HCT116 (cell line): ENCODE measurements around the gene SSTR3. TPM values are rescaled to one million over a fixed set of nuclear protein-coding genes. Genes with fewer than 3 reads are reported as not detected.

Source experiments
- ATAC-seq: fragments of 200-7000 bp; cut with Tn5 transposase; 2 replicates; pipeline ENCODE4 v1.9.1; 2020; ENCODE audit warnings: mild to moderate bottlenecking, moderate library complexity
- BruUV-seq: library from RNA; stranded (reverse); fragments of 400-500 nt; replicated peaks from 2 replicates; lab custom pipeline; 2021; lab: Mats Ljungman, UMichigan
- CTCF ChIA-PET: fragments of 300-600 bp; sonication (Branson Sonifier 250); formaldehyde crosslinking; loops from one replicate; lab custom pipeline; 2021; ENCODE audit warnings: antibody characterized with exemption; lab: Charles Lee
- POLR2A ChIA-PET: fragments of 300-600, 350-600 bp; sonication (Branson Sonifier 250); formaldehyde crosslinking; loops from one replicate; lab custom pipeline; 2021; ENCODE audit warnings: antibody characterized with exemption; lab: Charles Lee
- RAD21 ChIA-PET, 2 experiments: fragments of 300-600 bp; sonication (Branson Sonifier 250); formaldehyde crosslinking; loops; one replicate each; lab custom pipeline; 2023; ENCODE audit warnings: low total read pairs in 2 of 2; ENCODE audit not compliant: uncharacterized antibody in 2 of 2, unreplicated experiment in 2 of 2, low non-redundant PET in 1 of 2; lab: Charles Lee
- DNase-seq: peaks from one replicate; pipeline ENCODE4 v3.0.0-alpha.2; 2010; ENCODE audit warnings: low read depth, low spot score
- H2AFZ ChIP-seq: fragments of 200-600 bp; shearing (Covaris generic), sonication (generic); 2 replicates; pipeline ENCODE4 v1.6.1; 2017; ENCODE audit warnings: low read depth, mixed run types, mixed read lengths, antibody characterized with exemption, low read length; ENCODE audit not compliant: poor library complexity, severe bottlenecking
- H3K27ac ChIP-seq: 2 replicates; pipeline ENCODE4 v1.5.1; 2012; ENCODE audit warnings: low read depth, low read length
- H3K27me3 ChIP-seq: fragments of 200-600 bp; sonication (generic); 2 replicates; pipeline ENCODE4 v1.6.1; 2016; ENCODE audit warnings: mixed run types, low read length, mixed read lengths; ENCODE audit not compliant: insufficient read depth
- H3K36me3 ChIP-seq, 2 experiments: fragments of 200-500 bp in 1 of 2; fragments of 200-600 bp in 1 of 2; sonication (Bioruptor generic) in 1 of 2; sonication (generic) in 1 of 2; 2 replicates each; pipeline versions ENCODE4 v1.5.1 to v1.6.1; 2014 to 2016; ENCODE audit warnings: low read length in 2 of 2, inconsistent platforms in 1 of 2, mixed read lengths in 1 of 2, mixed run types in 1 of 2; ENCODE audit not compliant: insufficient read depth in 2 of 2, control insufficient read depth in 1 of 2
- H3K4me1 ChIP-seq, 2 experiments: fragments of 200-600 bp in 1 of 2; sonication (generic) in 1 of 2; 2 replicates each; pipeline versions ENCODE4 v1.5.1 to v1.6.1; 2012 to 2017; ENCODE audit warnings: low read length in 2 of 2, inconsistent platforms in 1 of 2, mild to moderate bottlenecking in 1 of 2, mixed read lengths in 1 of 2, mixed run types in 1 of 2, moderate library complexity in 1 of 2; ENCODE audit not compliant: insufficient read depth in 2 of 2, control insufficient read depth in 1 of 2
- H3K4me2 ChIP-seq: fragments of 200-600 bp; sonication (generic); 2 replicates; pipeline ENCODE4 v1.6.1; 2017; ENCODE audit warnings: mixed run types, low read length, mixed read lengths
- H3K4me3 ChIP-seq, 2 experiments: fragments of 200-600 bp in 1 of 2; sonication (generic) in 1 of 2; replicated peaks in 1 of 2; 2 replicates each; pipeline ENCODE4 v1.5.1; 2011 to 2016; ENCODE audit warnings: low read length in 2 of 2, control low read depth in 1 of 2, low read depth in 1 of 2, mild to moderate bottlenecking in 1 of 2, mixed read lengths in 1 of 2, mixed run types in 1 of 2
- H3K79me2 ChIP-seq: fragments of 200-600 bp; sonication (generic); 2 replicates; pipeline ENCODE4 v1.6.1; 2017; ENCODE audit warnings: mild to moderate bottlenecking, mixed run types, low read length, moderate library complexity, mixed read lengths; ENCODE audit not compliant: insufficient read depth
- H3K9ac ChIP-seq: fragments of 200-600 bp; sonication (generic); 2 replicates; pipeline ENCODE4 v1.6.1; 2016; ENCODE audit warnings: low read length, mixed read lengths
- H3K9me2 ChIP-seq: fragments of 200-600 bp; sonication (generic), shearing (Covaris generic); 2 replicates; pipeline ENCODE4 v1.6.1; 2017; ENCODE audit warnings: mixed run types, mild to moderate bottlenecking, moderate library complexity; ENCODE audit not compliant: insufficient read depth
- H3K9me3 ChIP-seq, 2 experiments: fragments of 200-500 bp in 1 of 2; fragments of 200-600 bp in 1 of 2; sonication (Bioruptor generic) in 1 of 2; sonication (generic) in 1 of 2; 2 replicates each; pipeline ENCODE4 v1.6.1; 2014 to 2017; ENCODE audit warnings: low read length in 2 of 2, mixed read lengths in 2 of 2, inconsistent platforms in 1 of 2, low read depth in 1 of 2, mild to moderate bottlenecking in 1 of 2, mixed run types in 1 of 2, moderate library complexity in 1 of 2; ENCODE audit not compliant: control insufficient read depth in 1 of 2, insufficient read depth in 1 of 2
- H4K20me1 ChIP-seq: fragments of 200-600 bp; sonication (generic), shearing (Covaris generic); 2 replicates; pipeline ENCODE4 v1.6.1; 2017; ENCODE audit warnings: mixed run types, mild to moderate bottlenecking, moderate library complexity; ENCODE audit not compliant: insufficient read depth
- CBX3 ChIP-seq: IDR thresholded peaks from 2 replicates; pipeline ENCODE4 v1.6.1; 2012; ENCODE audit warnings: low read depth
- EGR1 ChIP-seq: IDR thresholded peaks from 2 replicates; pipeline ENCODE4 v1.6.1; 2012; ENCODE audit warnings: low read depth
- ELF1 ChIP-seq: IDR thresholded peaks from 2 replicates; pipeline ENCODE4 v1.6.1; 2012; ENCODE audit warnings: low read depth, borderline replicate concordance
- EZH2 ChIP-seq: fragments of 200-600 bp; sonication (generic); IDR thresholded peaks from 2 replicates; pipeline ENCODE4 v1.6.1; 2017; ENCODE audit warnings: antibody characterized with exemption, mixed run types
- EZH2phosphoT487 ChIP-seq: fragments of 200-600 bp; IDR thresholded peaks from 2 replicates; pipeline ENCODE4 v1.6.1; 2018; ENCODE audit warnings: antibody characterized with exemption, borderline replicate concordance
- FOSL1 ChIP-seq: IDR thresholded peaks from 2 replicates; pipeline ENCODE4 v1.6.1; 2012; ENCODE audit warnings: low read depth
- JUND ChIP-seq: IDR thresholded peaks from 2 replicates; pipeline ENCODE4 v1.6.1; 2012
- POLR2A ChIP-seq: IDR thresholded peaks from 2 replicates; pipeline ENCODE4 v1.7.0; 2011; ENCODE audit warnings: borderline replicate concordance; ENCODE audit not compliant: insufficient read depth, insufficient read length; ENCODE audit errors: extremely low read depth
- POLR2AphosphoS5 ChIP-seq: IDR thresholded peaks from 2 replicates; pipeline ENCODE4 v1.6.1; 2011; ENCODE audit warnings: mild to moderate bottlenecking, low read depth, low read length, moderate library complexity
- REST ChIP-seq: IDR thresholded peaks from 2 replicates; pipeline ENCODE4 v1.6.1; 2012; ENCODE audit warnings: low read depth
- SP1 ChIP-seq: IDR thresholded peaks from 2 replicates; pipeline ENCODE4 v1.6.1; 2012; ENCODE audit warnings: low read depth
- ZBTB33 ChIP-seq: IDR thresholded peaks from 2 replicates; pipeline ENCODE4 v1.6.1; 2011; ENCODE audit warnings: mild to moderate bottlenecking, low read length, moderate library complexity; ENCODE audit not compliant: insufficient replicate concordance; ENCODE audit errors: extremely low read depth
- ZFX ChIP-seq: fragments of 450-650 bp; IDR thresholded peaks from 2 replicates; pipeline ENCODE4 v1.6.1; 2017
- intact Hi-C: fragments of 100-400 bp; cut with micrococcal nuclease; formaldehyde crosslinking; loops from 2 replicates; pipeline ENCODE4 v1.10.0; 2022
- total RNA-seq: library from RNA; stranded (reverse); gene quantifications from one replicate; pipeline ENCODE4 v1.2.1, GENCODE V29; 2021; ENCODE audit not compliant: unreplicated experiment
- TF ChIP-seq, protein P1 (sequence below): IDR thresholded peaks from 2 replicates; pipeline ENCODE4 v1.6.1; 2012

Gene SSTR3
- total RNA-seq, 1 experiment from 2014 or later = not detected

DNA sequence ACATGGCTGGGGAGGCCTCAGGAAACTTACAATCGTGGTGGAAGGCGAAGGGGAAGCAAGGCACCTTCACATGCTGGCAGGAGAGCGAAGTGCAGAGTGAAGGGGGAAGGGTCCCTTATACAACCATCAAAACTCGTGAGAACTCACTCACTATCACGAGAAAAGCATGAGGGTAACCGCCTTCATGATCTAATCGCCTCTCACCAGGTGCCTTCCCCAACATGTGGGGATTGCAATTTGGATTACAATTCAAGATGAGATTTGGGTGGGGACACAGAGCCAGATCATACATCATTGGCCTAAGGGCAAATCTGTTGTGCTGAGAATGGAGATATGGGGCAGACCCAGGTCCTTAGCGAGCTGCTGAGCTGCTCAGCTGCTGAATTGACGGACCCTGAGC lies 37.3 kb downstream of the SSTR3 start:
- intact Hi-C loops = no loop called here
- H3K27ac ChIP-seq = no peak overlapping the region
- no peak overlapping the region for H3K4me3 ChIP-seq
- H3K9me3 ChIP-seq = no peaks in the 10 kb centered on the region
- no peaks in the 10 kb centered on the region for H3K9me2 ChIP-seq
- TF ChIP-seq FOSL1 (no peak), CBX3 (no peak), EZH2phosphoT487 (no peak), ELF1 (no peak), EZH2 (no peak), JUND (no peak), REST (no peak), SP1 (no peak), ZFX (no peak), POLR2A (no peak), ZBTB33 (no peak), POLR2AphosphoS5 (no peak), EGR1 (no peak)
- TF ChIP-seq, protein P1, sequence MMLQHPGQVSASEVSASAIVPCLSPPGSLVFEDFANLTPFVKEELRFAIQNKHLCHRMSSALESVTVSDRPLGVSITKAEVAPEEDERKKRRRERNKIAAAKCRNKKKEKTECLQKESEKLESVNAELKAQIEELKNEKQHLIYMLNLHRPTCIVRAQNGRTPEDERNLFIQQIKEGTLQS = no peak
- ATAC-seq (no peak), DNase-seq (no peak)
- ChIA-PET RAD21 (no interaction called here), POLR2A (no interaction called here), CTCF (interaction anchor here (0.9 kb wide), 1 partner anchor 12 kb away, joined by 3 read pairs; no protein-coding TSS in a partner anchor)
- no peaks in the 10 kb centered on the region for H3K27me3 ChIP-seq
- H3K4me2 ChIP-seq = no peak overlapping the region
- peaks cover 2 to 13% of the 10 kb centered on the region in 2 experiments; a peak in 3 of 4 replicates for H3K4me1 ChIP-seq
- H3K79me2 ChIP-seq = no peaks in the 10 kb centered on the region
- H4K20me1 ChIP-seq = no peaks in the 10 kb centered on the region
- no peak overlapping the region for H3K9ac ChIP-seq
- H3K36me3 ChIP-seq = no peaks in the 10 kb centered on the region
- no TSS peak for BruUV-seq
- H2AFZ ChIP-seq = no peak overlapping the region
